Measurements from ENCODE around the gene ACKR1.

The ACKR1 gene

GRCh38 chr1:159185121-159185520, 19.6 kb upstream of the ACKR1 start:
- Histone ChIP-seq H3K9me3 (no peaks in the 10 kb centered on the region), H3K9ac (no peak overlapping the region), H3K27ac (no peak overlapping the region), H3K27me3 (peaks cover 32% of the 10 kb centered on the region), H3K4me2 (no peak overlapping the region), H3K4me1 (no peaks in the 10 kb centered on the region), H3K36me3 (no peaks in the 10 kb centered on the region), H3K4me3 (no peak overlapping the region), H4K20me1 (no peaks in the 10 kb centered on the region)
- TF ChIP-seq Cebpa-rat (IDR thresholded peaks at IDR 0.05) = no peak

- H3K9me3 ChIP-seq = no peaks in the 10 kb centered on the region
- peaks cover 35% of the 10 kb centered on the region for H3K27me3 ChIP-seq
- no peak overlapping the region for H3K27ac ChIP-seq
- H3K4me3 ChIP-seq = no peak overlapping the region
- no peak overlapping the region for H3K4me2 ChIP-seq
- H3K9ac ChIP-seq = no peak overlapping the region
- no peaks in the 10 kb centered on the region for H3K36me3 ChIP-seq
- no peak for TF ChIP-seq Cebpa-rat (IDR thresholded peaks at IDR 0.05)
- H4K20me1 ChIP-seq = no peaks in the 10 kb centered on the region
- H3K4me1 ChIP-seq = no peaks in the 10 kb centered on the region
Measured at GRCh38 chr1:159187033-159187432, 17.6 kb upstream of the ACKR1 start.

- Histone ChIP-seq H3K4me3 (no peak overlapping the region), H3K27me3 (peaks cover 35% of the 10 kb centered on the region), H3K36me3 (no peaks in the 10 kb centered on the region), H3K9me3 (no peaks in the 10 kb centered on the region), H3K9ac (no peak overlapping the region), H3K4me1 (no peaks in the 10 kb centered on the region), H3K27ac (no peak overlapping the region), H4K20me1 (no peaks in the 10 kb centered on the region), H3K4me2 (no peak overlapping the region)
- no peak for TF ChIP-seq Cebpa-rat (IDR thresholded peaks at IDR 0.05)
Measured at GRCh38 chr1:159187647-159188374, 16.9 kb upstream of the ACKR1 start.

GRCh38 chr1:159188375-159188788, 16.3 kb upstream of the ACKR1 start:
- Histone ChIP-seq H3K27ac (no peak overlapping the region), H3K4me1 (no peaks in the 10 kb centered on the region), H3K27me3 (peaks cover 35% of the 10 kb centered on the region), H3K9ac (no peak overlapping the region), H3K9me3 (no peaks in the 10 kb centered on the region), H3K36me3 (no peaks in the 10 kb centered on the region), H4K20me1 (no peaks in the 10 kb centered on the region), H3K4me3 (no peak overlapping the region), H3K4me2 (no peak overlapping the region; the same call in 1 of the 2 replicates)
- TF ChIP-seq Cebpa-rat (IDR thresholded peaks at IDR 0.05) = no peak

GRCh38 chr1:159190441-159190840, 14.2 kb upstream of the ACKR1 start:
- Histone ChIP-seq H3K27ac (no peak overlapping the region), H4K20me1 (no peaks in the 10 kb centered on the region), H3K4me2 (no peak overlapping the region), H3K4me3 (no peak overlapping the region), H3K9ac (no peak overlapping the region), H3K27me3 (peaks cover 35% of the 10 kb centered on the region), H3K4me1 (no peaks in the 10 kb centered on the region), H3K36me3 (no peaks in the 10 kb centered on the region), H3K9me3 (no peaks in the 10 kb centered on the region)
- TF ChIP-seq Cebpa-rat (IDR thresholded peaks at IDR 0.05) = no peak

GRCh38 chr1:159196543-159196942, 8.1 kb upstream of the ACKR1 start:
- no peaks in the 10 kb centered on the region for H3K9me3 ChIP-seq
- no peak overlapping the region for H3K27ac ChIP-seq
- TF ChIP-seq Cebpa-rat (IDR thresholded peaks at IDR 0.05) = no peak
- peaks cover 14% of the 10 kb centered on the region for H3K4me1 ChIP-seq
- peaks cover 5% of the 10 kb centered on the region; the same call in 1 of the 2 replicates for H3K27me3 ChIP-seq
- no peak overlapping the region for H3K4me3 ChIP-seq
- H3K9ac ChIP-seq = no peak overlapping the region
- no peaks in the 10 kb centered on the region for H3K36me3 ChIP-seq
- H3K4me2 ChIP-seq = no peak overlapping the region
- peaks cover 10% of the 10 kb centered on the region; the same call in 1 of the 2 replicates for H4K20me1 ChIP-seq

GRCh38 chr1:159197561-159198557, 6.8 kb upstream of the ACKR1 start:
- Histone ChIP-seq H3K27ac (no peak overlapping the region), H4K20me1 (peaks cover 12% of the 10 kb centered on the region; the same call in 1 of the 2 replicates), H3K36me3 (no peaks in the 10 kb centered on the region), H3K9me3 (no peaks in the 10 kb centered on the region), H3K27me3 (peaks cover 9% of the 10 kb centered on the region; the same call in 1 of the 2 replicates), H3K4me1 (peaks cover 17% of the 10 kb centered on the region), H3K4me2 (no peak overlapping the region), H3K4me3 (no peak overlapping the region), H3K9ac (no peak overlapping the region)
- TF ChIP-seq Cebpa-rat (IDR thresholded peaks at IDR 0.05) = no peak

GRCh38 chr1:159199901-159200300, 4.8 kb upstream of the ACKR1 start:
- TF ChIP-seq Cebpa-rat (IDR thresholded peaks at IDR 0.05) = no peak
- Histone ChIP-seq H3K4me1 (peaks cover 17% of the 10 kb centered on the region), H3K4me2 (peak overlapping the region; percentile 53; the same call in 1 of the 2 replicates), H3K4me3 (no peak overlapping the region), H3K27ac (no peak overlapping the region), H3K27me3 (peaks cover 9% of the 10 kb centered on the region; the same call in 1 of the 2 replicates), H4K20me1 (peaks cover 12% of the 10 kb centered on the region; the same call in 1 of the 2 replicates), H3K9ac (no peak overlapping the region), H3K36me3 (no peaks in the 10 kb centered on the region), H3K9me3 (no peaks in the 10 kb centered on the region)

- Histone ChIP-seq H3K4me1 (peaks cover 17% of the 10 kb centered on the region), H4K20me1 (peaks cover 12% of the 10 kb centered on the region; the same call in 1 of the 2 replicates), H3K36me3 (no peaks in the 10 kb centered on the region), H3K4me3 (no peak overlapping the region), H3K4me2 (peak overlapping the region; percentile 60), H3K9me3 (no peaks in the 10 kb centered on the region), H3K27ac (no peak overlapping the region), H3K27me3 (peaks cover 9% of the 10 kb centered on the region; the same call in 1 of the 2 replicates), H3K9ac (no peak overlapping the region)
- no peak for TF ChIP-seq Cebpa-rat (IDR thresholded peaks at IDR 0.05)
Measured at GRCh38 chr1:159200769-159201168, 3.9 kb upstream of the ACKR1 start.
